ENCODE measurements around the gene DHRSX. TPM values are rescaled to one million over a fixed set of nuclear protein-coding genes. Genes with fewer than 3 reads are reported as not detected.

DHRSX gene
- total and polyA plus RNA-seq, 2 of the 8 experiments (the other 6 are each of a cell fraction or from before 2014, with no cell fraction given), result 35.1 to 43.4 TPM

DNA sequence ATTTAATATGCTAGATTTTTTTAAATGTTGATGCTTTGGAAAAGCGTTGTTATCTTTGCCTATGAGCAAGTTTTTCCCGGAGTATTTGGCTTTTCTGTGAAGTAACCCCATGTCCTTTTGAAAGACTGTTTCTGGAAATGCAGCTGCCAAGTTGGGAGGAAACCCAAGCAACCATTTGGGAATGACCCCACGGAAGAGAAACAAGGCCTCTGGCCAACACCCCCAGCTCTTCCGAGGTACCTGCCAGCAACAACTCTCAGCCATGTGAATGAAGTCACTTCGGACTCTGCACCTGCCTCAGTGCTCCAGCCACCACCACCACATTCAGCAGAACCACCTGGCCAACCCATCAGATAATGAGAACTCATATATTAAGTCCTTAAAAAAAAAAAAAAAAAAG lies 36.2 kb upstream of the DHRSX start:
- Histone ChIP-seq H3K23me2 (ENCODE audit: low read depth, low read length) (no peaks in the 10 kb centered on the region), H4K5ac (ENCODE audit: insufficient read length, low read depth, low read length) (no peak overlapping the region), H3K4ac (replicated peaks; ENCODE audit: insufficient read length, low read depth, low read length) (no peak overlapping the region), H3K36me3 (ENCODE audit: control insufficient read depth in 2 of 4, insufficient read depth in 4 of 4, low read length in 3 of 4) (no peaks in the 10 kb centered on the region), H2AFZ (ENCODE audit: low read length) (no peak overlapping the region), H3K79me2 (ENCODE audit: control insufficient read depth in 1 of 2, insufficient read depth in 2 of 2, low read length in 2 of 2) (no peaks in the 10 kb centered on the region), H3K4me1 (replicated peaks in 1 of 4; ENCODE audit: control insufficient read depth in 3 of 4, insufficient read depth in 4 of 4, low read length in 3 of 4) (no peaks in the 10 kb centered on the region; a peak in 1 of 7 replicates), H3K4me3 (ENCODE audit: extremely low read depth in 1 of 4, insufficient read depth in 2 of 4, low read depth in 3 of 4, low read length in 4 of 4) (no peak overlapping the region), H4K20me1 (replicated peaks in 1 of 2; ENCODE audit: control insufficient read depth in 1 of 2, insufficient read depth in 2 of 2, low read length in 2 of 2) (no peaks in the 10 kb centered on the region), H2BK120ac (replicated peaks; ENCODE audit: low read depth, low read length) (no peak overlapping the region), H3K18ac (ENCODE audit: extremely low read depth, low read length) (no peak overlapping the region), H3K27ac (ENCODE audit: low read depth, low read length) (no peak overlapping the region), H2BK15ac (ENCODE audit: low read length) (no peak overlapping the region), H3K4me2 (ENCODE audit: insufficient read depth in 1 of 2, low read depth in 2 of 2, low read length in 2 of 2) (no peak overlapping the region), H3K56ac (replicated peaks; ENCODE audit: insufficient read length, low read depth, low read length) (no peak overlapping the region), H3K9ac (replicated peaks in 1 of 4; ENCODE audit: extremely low read depth in 1 of 4, low read depth in 3 of 4, low read length in 3 of 4) (no peak overlapping the region), H3K27me3 (replicated peaks in 1 of 4; ENCODE audit: control insufficient read depth in 3 of 4, extremely low read depth in 1 of 4, insufficient read depth in 3 of 4, low read length in 3 of 4) (no peaks in the 10 kb centered on the region), H3K14ac (ENCODE audit: insufficient read length) (no peak overlapping the region), H2AK5ac (ENCODE audit: low read depth, low read length) (no peak overlapping the region), H3K23ac (ENCODE audit: insufficient read length) (no peak overlapping the region), H4K91ac (replicated peaks; ENCODE audit: insufficient read length, low read length) (no peak overlapping the region), H2BK12ac (ENCODE audit: low read depth, low read length) (no peak overlapping the region), H2BK20ac (ENCODE audit: low read length) (no peak overlapping the region), H4K8ac (ENCODE audit: extremely low read depth, insufficient read depth, low read length) (no peak overlapping the region), H2BK5ac (ENCODE audit: low read depth, low read length) (no peak overlapping the region), H3K79me1 (ENCODE audit: low read depth, low read length) (no peaks in the 10 kb centered on the region), H3K9me3 (ENCODE audit: insufficient read depth in 2 of 2, low read depth in 1 of 2, low read length in 1 of 2) (no peaks in the 10 kb centered on the region)
- WGBS, 2 experiments (ENCODE audit: extremely low coverage in 1 of 2, insufficient coverage in 1 of 2, insufficient read length in 1 of 2, insufficient replicate concordance in 2 of 2, low coverage in 1 of 2, low lambda C conversion rate in 2 of 2, missing lambda C conversion rate in 1 of 2), result 85% methylated on average over 5 of the region's 5 CpGs; no CpG with 5 or more reads in 1 of the 2 experiments
- POLR2A ChIA-PET (ENCODE audit: partially characterized antibody), result no interaction called here
- CTCF ChIA-PET (ENCODE audit: partially characterized antibody), result no interaction called here
- DNase-seq (ENCODE audit: low read depth in 1 of 2, low spot score in 2 of 2), result no peak
- no peak for FAIRE-seq
- TF ChIP-seq SRF (IDR thresholded peaks at IDR 0.05; ENCODE audit: low read depth, low read length) (no peak), CHD1 (IDR thresholded peaks at IDR 0.05; ENCODE audit: low read depth, low read length) (no peak), MAX (IDR thresholded peaks at IDR 0.05) (no peak), TAF7 (optimal IDR thresholded peaks at IDR 0.05; ENCODE audit: borderline replicate concordance, low read depth, low read length) (no peak), SP4 (IDR thresholded peaks at IDR 0.05; ENCODE audit: low read length) (no peak), TEAD4 (IDR thresholded peaks at IDR 0.05; ENCODE audit: low read depth, low read length) (no peak), CEBPB (IDR thresholded peaks at IDR 0.05; ENCODE audit: low read depth, low read length) (no peak), KDM1A (IDR thresholded peaks at IDR 0.05; ENCODE audit: borderline replicate concordance, low read length) (no peak), SP1 (IDR thresholded peaks at IDR 0.05; ENCODE audit: low read depth, low read length) (no peak), CTBP2 (IDR thresholded peaks at IDR 0.05; ENCODE audit: borderline replicate concordance, insufficient read depth, insufficient read length, low read length) (no peak), EGR1 (IDR thresholded peaks at IDR 0.05; ENCODE audit: borderline replicate concordance, low read depth, low read length) (no peak), TCF12 (IDR thresholded peaks at IDR 0.05; ENCODE audit: low read depth, low read length) (no peak), NANOG (IDR thresholded peaks at IDR 0.05; ENCODE audit: insufficient read depth, low read depth, low read length, poor library complexity, severe bottlenecking) (no peak), PHF8 (conservative IDR thresholded peaks at IDR 0.05; ENCODE audit: low read depth, low read length) (no peak), EP300 (IDR thresholded peaks at IDR 0.05; ENCODE audit: borderline replicate concordance in 1 of 2, low read depth in 2 of 2, low read length in 2 of 2) (no peak), POLR2A (IDR thresholded peaks at IDR 0.05; ENCODE audit: control extremely low read depth in 1 of 2, low read depth in 2 of 2, low read length in 2 of 2) (no peak)
